ENCODE data around the gene NGEF.

DNA sequence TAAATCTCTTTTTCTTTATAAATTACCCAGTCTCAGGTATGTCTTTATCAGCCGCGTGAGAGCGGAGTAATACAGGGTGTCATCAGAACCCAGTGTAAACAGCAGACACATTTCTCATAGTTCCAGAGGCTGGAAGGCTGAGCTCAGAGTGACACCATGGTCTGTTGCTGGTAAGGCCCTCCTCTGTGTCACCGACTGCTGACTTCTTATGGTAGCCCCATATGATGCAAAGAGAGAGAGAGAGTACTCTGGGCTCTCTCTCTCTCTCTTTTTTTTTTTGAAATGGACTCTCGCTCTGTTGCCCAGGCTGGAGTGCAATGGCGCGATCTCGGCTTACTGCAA, 83.0 kb downstream of the NGEF start:
- TF ChIP-seq, protein P1, sequence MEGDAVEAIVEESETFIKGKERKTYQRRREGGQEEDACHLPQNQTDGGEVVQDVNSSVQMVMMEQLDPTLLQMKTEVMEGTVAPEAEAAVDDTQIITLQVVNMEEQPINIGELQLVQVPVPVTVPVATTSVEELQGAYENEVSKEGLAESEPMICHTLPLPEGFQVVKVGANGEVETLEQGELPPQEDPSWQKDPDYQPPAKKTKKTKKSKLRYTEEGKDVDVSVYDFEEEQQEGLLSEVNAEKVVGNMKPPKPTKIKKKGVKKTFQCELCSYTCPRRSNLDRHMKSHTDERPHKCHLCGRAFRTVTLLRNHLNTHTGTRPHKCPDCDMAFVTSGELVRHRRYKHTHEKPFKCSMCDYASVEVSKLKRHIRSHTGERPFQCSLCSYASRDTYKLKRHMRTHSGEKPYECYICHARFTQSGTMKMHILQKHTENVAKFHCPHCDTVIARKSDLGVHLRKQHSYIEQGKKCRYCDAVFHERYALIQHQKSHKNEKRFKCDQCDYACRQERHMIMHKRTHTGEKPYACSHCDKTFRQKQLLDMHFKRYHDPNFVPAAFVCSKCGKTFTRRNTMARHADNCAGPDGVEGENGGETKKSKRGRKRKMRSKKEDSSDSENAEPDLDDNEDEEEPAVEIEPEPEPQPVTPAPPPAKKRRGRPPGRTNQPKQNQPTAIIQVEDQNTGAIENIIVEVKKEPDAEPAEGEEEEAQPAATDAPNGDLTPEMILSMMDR (IDR thresholded peaks at IDR 0.05; ENCODE audit: borderline replicate concordance, extremely low read depth, low read length, poor library complexity, severe bottlenecking): no peak
- TF ChIP-seq EZH2 (IDR thresholded peaks at IDR 0.05; ENCODE audit: borderline replicate concordance, low read depth, low read length, severe bottlenecking): no peak
